Activated CD4-positive, alpha-beta memory T cell treated with anti-CD3 and anti-CD28 coated beads, Interleukin-2, amount 10 ng/mL, durations not matched to agents 7 days and 5 days (primary cell): Measurements from ENCODE around the gene ARL4D. TPM values are rescaled to one million over a fixed set of nuclear protein-coding genes. Genes with fewer than 3 reads are reported as not detected.
"Not testable (repeated sequence)": the region's sequence is repeated elsewhere in the genome, so short reads cannot be mapped to it uniquely, and the experiment has no call there.

ENCODE experiments used
- CTCF ChIA-PET: fragments of 350-600 bp; sonication (Branson Sonifier 250); formaldehyde crosslinking; loops from one replicate; lab custom pipeline; 2021; ENCODE audit warnings: antibody characterized with exemption, inconsistent platforms; lab: Charles Lee
- POLR2A ChIA-PET: fragments of 350-600 bp; sonication (Branson Sonifier 250); formaldehyde crosslinking; loops from one replicate; lab custom pipeline; 2021; ENCODE audit warnings: antibody characterized with exemption; lab: Charles Lee
- DNase-seq: peaks from one replicate; pipeline ENCODE4 v3.0.0-alpha.2; 2020
- H3K27ac Mint-ChIP-seq: one replicate; pipeline ENCODE4 v1.8.0; 2021; ENCODE audit warnings: mild to moderate bottlenecking, mixed read lengths
- H3K27me3 Mint-ChIP-seq: one replicate; pipeline ENCODE4 v1.8.0; 2021; ENCODE audit warnings: mixed read lengths
- H3K36me3 Mint-ChIP-seq: one replicate; pipeline ENCODE4 v1.8.0; 2021; ENCODE audit warnings: low read depth, mixed read lengths
- H3K4me1 Mint-ChIP-seq: one replicate; pipeline ENCODE4 v1.8.0; 2021; ENCODE audit warnings: mixed read lengths
- H3K4me3 Mint-ChIP-seq: one replicate; pipeline ENCODE4 v1.8.0; 2021; ENCODE audit warnings: mild to moderate bottlenecking, mixed read lengths
- H3K9me3 Mint-ChIP-seq: one replicate; pipeline ENCODE4 v1.8.0; 2021; ENCODE audit warnings: mixed read lengths
- total RNA-seq, 2 experiments: library from RNA; stranded (reverse); gene quantifications; one replicate each; pipeline ENCODE4 v1.2.3, GENCODE V29; 2021

Gene ARL4D
- total RNA-seq, 2 experiments from 2014 or later: 5.5 to 6.4 TPM

- peaks cover 2% of the 10 kb centered on the region for H3K36me3 Mint-ChIP-seq
- no peak overlapping the region for H3K27ac Mint-ChIP-seq
- CTCF ChIA-PET: interaction anchor here (1.3 to 1.6 kb wide), 2 partner anchors 8 to 99 kb away, joined by 5 to 8 read pairs; partner anchors contain the start of gene DHX8
- H3K9me3 Mint-ChIP-seq: peaks cover 5% of the 10 kb centered on the region
- no peak for DNase-seq
- no peaks in the 10 kb centered on the region for H3K27me3 Mint-ChIP-seq
- H3K4me3 Mint-ChIP-seq: no peak overlapping the region
- POLR2A ChIA-PET: interaction anchor here (1.1 to 20.5 kb wide), 3 partner anchors 13 to 99 kb away, joined by 3 to 903 read pairs (median 76); partner anchors contain the start of genes ARL4D and DHX8
- H3K4me1 Mint-ChIP-seq: peaks cover 17% of the 10 kb centered on the region
Measured at GRCh38 chr17:43385046-43385831, 13.6 kb upstream of the ARL4D start.

- ChIA-PET CTCF (interaction anchor here (0.8 to 2.8 kb wide), 10 partner anchors 10 to 131 kb away, joined by 3 to 58 read pairs (median 4); partner anchors contain the start of genes ARL4D and DHX8), POLR2A (interaction anchor here (0.5 to 20.5 kb wide), 20 partner anchors 9 to 1382 kb away, joined by 3 to 903 read pairs (median 4); partner anchors contain the start of genes ARL4D, DHX8, ETV4 and TMEM106A)
- H3K36me3 Mint-ChIP-seq: no peaks in the 10 kb centered on the region
- H3K9me3 Mint-ChIP-seq: no peaks in the 10 kb centered on the region
- peak overlapping the region; percentile 85 for H3K4me3 Mint-ChIP-seq
- peaks cover 18% of the 10 kb centered on the region for H3K4me1 Mint-ChIP-seq
- DNase-seq: peak; percentile 93
- H3K27ac Mint-ChIP-seq: peak overlapping the region; percentile 98
- no peaks in the 10 kb centered on the region for H3K27me3 Mint-ChIP-seq
Measured at GRCh38 chr17:43388359-43389045, 10.3 kb upstream of the ARL4D start.

DNA sequence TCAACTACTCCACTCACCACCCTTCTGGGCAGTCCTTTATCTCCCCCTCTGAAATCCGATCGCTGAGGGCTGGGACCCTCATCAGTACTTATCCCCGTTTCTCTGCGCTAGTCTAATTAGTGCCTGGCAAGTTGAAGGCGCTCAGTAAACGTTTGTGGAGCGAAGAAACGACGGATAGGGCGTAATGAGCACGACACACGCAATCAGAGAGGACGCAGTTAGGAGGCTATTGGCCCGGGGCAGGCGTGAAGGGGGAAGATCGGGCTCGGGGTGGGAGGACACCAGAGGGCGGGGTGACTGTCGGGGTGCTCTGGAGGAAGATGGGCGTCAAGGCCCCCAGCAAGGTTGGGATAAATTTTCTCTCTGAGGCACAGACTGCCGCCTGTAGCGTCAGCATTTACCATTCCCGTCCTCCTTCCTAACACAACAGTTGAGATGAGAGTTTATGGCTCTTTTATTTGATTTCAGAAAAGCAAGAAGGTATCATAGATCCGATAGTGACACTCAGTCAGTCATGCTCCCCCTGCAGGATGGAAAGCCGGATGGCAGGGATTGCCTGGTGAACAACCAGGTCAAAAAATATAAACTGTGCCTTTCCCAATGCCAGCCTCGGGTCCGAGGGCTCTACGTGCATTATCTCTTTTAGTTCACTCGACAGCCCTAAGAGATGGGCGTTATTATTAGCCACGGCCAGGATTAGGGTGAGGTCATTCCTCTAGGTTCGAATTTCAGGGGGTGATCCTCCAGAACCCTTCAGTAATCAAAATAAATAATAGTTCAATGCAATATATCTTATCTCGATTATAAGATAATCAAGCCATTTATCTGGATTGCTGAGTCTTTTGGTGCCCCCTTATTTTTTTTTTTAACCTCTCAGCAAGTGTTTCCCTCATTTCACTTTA lies 9.5 kb upstream of the ARL4D start:
- Mint-ChIP-seq H3K27ac (peak overlapping the region; percentile 98), H3K4me1 (peaks cover 25% of the 10 kb centered on the region), H3K36me3 (no peaks in the 10 kb centered on the region), H3K27me3 (no peaks in the 10 kb centered on the region), H3K9me3 (no peaks in the 10 kb centered on the region), H3K4me3 (peak overlapping the region; percentile 85)
- CTCF ChIA-PET: interaction anchor here (1.0 to 2.8 kb wide), 8 partner anchors 9 to 131 kb away, joined by 3 to 58 read pairs (median 8); partner anchors contain the start of genes ARL4D and DHX8
- POLR2A ChIA-PET: interaction anchor here (0.8 to 20.5 kb wide), 12 partner anchors 8 to 267 kb away, joined by 3 to 903 read pairs (median 11); partner anchors contain the start of genes ARL4D, DHX8 and TMEM106A
- DNase-seq: peak; percentile 87

DNA sequence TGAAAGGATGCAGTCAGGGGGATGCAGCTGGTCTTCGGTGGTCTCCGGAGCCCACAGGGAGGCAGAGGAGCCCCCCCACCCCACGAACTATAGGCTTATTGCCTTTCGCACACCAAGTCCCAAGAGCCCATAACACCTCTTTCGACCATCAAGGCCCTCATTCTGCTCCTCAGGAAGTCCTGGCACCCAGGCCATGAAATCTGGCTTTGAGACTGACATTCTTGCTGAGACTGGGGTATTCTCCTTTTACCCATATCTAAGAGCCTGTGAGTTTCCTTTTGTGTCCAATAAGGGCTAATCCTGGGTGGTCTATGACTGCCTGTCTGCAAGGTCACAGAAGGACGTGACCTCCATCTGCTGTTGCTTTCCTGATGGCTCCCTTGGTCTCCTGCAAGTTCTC lies 6.4 kb upstream of the ARL4D start:
- CTCF ChIA-PET: interaction anchor here (0.6 to 11.0 kb wide), 6 partner anchors 24 to 90 kb away, joined by 3 to 239 read pairs (median 6); partner anchors contain the start of gene DHX8
- POLR2A ChIA-PET: interaction anchor here (1.1 to 20.5 kb wide), 3 partner anchors 11 to 91 kb away, joined by 4 to 903 read pairs (median 115); partner anchors contain the start of gene DHX8
- Mint-ChIP-seq H3K4me3 (no peak overlapping the region), H3K27me3 (no peaks in the 10 kb centered on the region), H3K27ac (no peak overlapping the region), H3K4me1 (peaks cover 42% of the 10 kb centered on the region), H3K9me3 (no peaks in the 10 kb centered on the region), H3K36me3 (no peaks in the 10 kb centered on the region)
- no peak for DNase-seq

GRCh38 chr17:43393944-43394482 lies 4.8 kb upstream of the ARL4D start:
- no peaks in the 10 kb centered on the region for H3K36me3 Mint-ChIP-seq
- no peaks in the 10 kb centered on the region for H3K9me3 Mint-ChIP-seq
- peak overlapping the region; percentile 47 for H3K27ac Mint-ChIP-seq
- peaks cover 50% of the 10 kb centered on the region for H3K4me1 Mint-ChIP-seq
- peak; percentile 91 for DNase-seq
- ChIA-PET POLR2A (interaction anchor here (1.1 to 20.5 kb wide), 5 partner anchors 10 to 89 kb away, joined by 3 to 903 read pairs (median 5); partner anchors contain the start of gene DHX8), CTCF (interaction anchor here (0.6 to 11.0 kb wide), 25 partner anchors 9 to 601 kb away, joined by 3 to 239 read pairs (median 4); partner anchors contain the start of gene DHX8)
- H3K4me3 Mint-ChIP-seq: no peak overlapping the region
- no peaks in the 10 kb centered on the region for H3K27me3 Mint-ChIP-seq

DNA sequence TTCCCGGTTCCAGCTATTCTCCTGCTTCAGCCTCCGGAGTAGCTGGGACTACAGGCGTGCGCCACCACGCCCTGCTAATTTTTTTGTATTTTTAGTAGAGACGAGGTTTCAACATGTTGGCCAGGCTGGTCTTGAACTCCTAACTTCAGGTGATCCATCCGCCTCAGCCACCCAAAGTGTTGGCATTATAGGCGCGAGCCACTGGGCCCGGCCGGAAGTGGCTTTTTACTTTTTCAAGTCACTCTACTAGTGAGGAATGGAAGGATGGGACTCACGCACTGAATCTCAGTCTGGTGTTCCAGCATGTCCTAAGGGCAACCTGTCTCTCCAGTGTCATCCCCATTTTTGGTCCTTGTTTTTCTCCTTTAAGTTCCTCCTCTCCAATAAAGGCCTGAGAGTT lies 4.1 kb upstream of the ARL4D start:
- not testable (repeated sequence) for H3K4me3 Mint-ChIP-seq, H3K9me3 Mint-ChIP-seq, H3K27ac Mint-ChIP-seq, H3K36me3 Mint-ChIP-seq, DNase-seq, H3K27me3 Mint-ChIP-seq
- peaks cover 49% of the 10 kb centered on the region for H3K4me1 Mint-ChIP-seq
- CTCF ChIA-PET: interaction anchor here (0.6 to 11.0 kb wide), 18 partner anchors 9 to 602 kb away, joined by 3 to 239 read pairs (median 4); partner anchors contain the start of gene DHX8
- POLR2A ChIA-PET: interaction anchor here (1.3 to 20.5 kb wide), 4 partner anchors 9 to 88 kb away, joined by 3 to 903 read pairs (median 60); partner anchors contain the start of gene DHX8

DNA sequence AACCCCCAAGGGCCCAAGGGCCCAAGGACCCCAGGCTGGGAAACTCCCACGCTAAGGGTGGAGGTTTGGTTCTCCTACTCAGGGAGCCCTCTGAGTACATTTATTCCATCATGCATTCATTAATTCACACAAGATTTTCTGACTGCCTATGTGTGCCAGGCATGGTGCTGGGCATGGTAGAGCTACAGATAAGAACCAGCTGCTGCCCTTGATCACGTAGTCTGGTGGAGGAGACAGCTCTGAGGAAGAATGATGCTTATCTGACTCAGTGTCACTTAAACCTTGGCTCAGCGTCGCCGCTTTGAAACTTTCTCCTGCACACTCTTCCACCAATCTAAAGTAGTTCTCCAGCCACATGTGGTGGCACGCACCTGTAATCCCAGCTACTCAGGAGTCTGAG lies 3.6 kb upstream of the ARL4D start:
- Mint-ChIP-seq H3K4me1 (peaks cover 48% of the 10 kb centered on the region), H3K36me3 (no peaks in the 10 kb centered on the region), H3K27ac (peak overlapping the region; percentile 31), H3K27me3 (no peaks in the 10 kb centered on the region), H3K9me3 (no peaks in the 10 kb centered on the region), H3K4me3 (no peak overlapping the region)
- POLR2A ChIA-PET: interaction anchor here (8.4 to 20.5 kb wide), 2 partner anchors 31 to 88 kb away, joined by 115 to 903 read pairs; partner anchors contain the start of gene DHX8
- CTCF ChIA-PET: interaction anchor here (0.6 to 11.0 kb wide), 6 partner anchors 14 to 87 kb away, joined by 3 to 239 read pairs (median 5); partner anchors contain the start of gene DHX8
- no peak for DNase-seq

GRCh38 chr17:43396491-43397060 lies 2.2 kb upstream of the ARL4D start:
- Mint-ChIP-seq H3K27ac (peak overlapping the region; percentile 68), H3K4me1 (peaks cover 58% of the 10 kb centered on the region), H3K9me3 (no peaks in the 10 kb centered on the region), H3K36me3 (no peaks in the 10 kb centered on the region), H3K4me3 (no peak overlapping the region), H3K27me3 (no peaks in the 10 kb centered on the region)
- POLR2A ChIA-PET: interaction anchor here (0.7 to 20.5 kb wide), 7 partner anchors 9 to 150 kb away, joined by 3 to 903 read pairs (median 5); partner anchors contain the start of genes DHX8 and ETV4
- CTCF ChIA-PET: interaction anchor here (11.0 kb wide), 1 partner anchor 86 kb away, joined by 239 read pairs; the partner anchor contains the start of gene DHX8
- DNase-seq: no peak

DNA sequence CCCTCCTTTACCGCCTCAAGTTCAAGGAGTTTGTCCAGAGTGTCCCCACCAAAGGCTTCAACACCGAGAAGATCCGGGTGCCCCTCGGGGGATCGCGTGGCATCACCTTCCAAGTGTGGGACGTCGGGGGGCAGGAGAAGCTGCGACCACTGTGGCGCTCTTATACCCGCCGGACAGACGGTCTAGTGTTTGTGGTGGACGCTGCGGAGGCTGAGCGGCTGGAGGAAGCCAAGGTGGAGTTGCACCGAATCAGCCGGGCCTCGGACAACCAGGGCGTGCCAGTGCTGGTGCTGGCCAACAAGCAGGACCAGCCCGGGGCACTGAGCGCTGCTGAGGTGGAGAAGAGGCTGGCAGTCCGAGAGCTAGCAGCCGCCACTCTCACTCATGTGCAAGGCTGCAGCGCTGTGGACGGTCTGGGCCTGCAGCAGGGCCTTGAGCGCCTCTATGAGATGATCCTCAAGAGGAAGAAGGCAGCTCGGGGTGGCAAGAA lies 1.1 kb downstream of the ARL4D start:
- POLR2A ChIA-PET: interaction anchor here (4.2 to 20.5 kb wide), 2 partner anchors 12 to 35 kb away, joined by 43 to 903 read pairs; no protein-coding TSS in a partner anchor
- Mint-ChIP-seq H3K9me3 (no peaks in the 10 kb centered on the region), H3K4me1 (peaks cover 47% of the 10 kb centered on the region), H3K36me3 (no peaks in the 10 kb centered on the region), H3K27ac (no peak overlapping the region), H3K4me3 (peak overlapping the region; percentile 88), H3K27me3 (no peaks in the 10 kb centered on the region)
- no peak for DNase-seq
- CTCF ChIA-PET: interaction anchor here (2.3 to 11.0 kb wide), 2 partner anchors 12 to 83 kb away, joined by 12 to 239 read pairs; partner anchors contain the start of gene DHX8

DNA sequence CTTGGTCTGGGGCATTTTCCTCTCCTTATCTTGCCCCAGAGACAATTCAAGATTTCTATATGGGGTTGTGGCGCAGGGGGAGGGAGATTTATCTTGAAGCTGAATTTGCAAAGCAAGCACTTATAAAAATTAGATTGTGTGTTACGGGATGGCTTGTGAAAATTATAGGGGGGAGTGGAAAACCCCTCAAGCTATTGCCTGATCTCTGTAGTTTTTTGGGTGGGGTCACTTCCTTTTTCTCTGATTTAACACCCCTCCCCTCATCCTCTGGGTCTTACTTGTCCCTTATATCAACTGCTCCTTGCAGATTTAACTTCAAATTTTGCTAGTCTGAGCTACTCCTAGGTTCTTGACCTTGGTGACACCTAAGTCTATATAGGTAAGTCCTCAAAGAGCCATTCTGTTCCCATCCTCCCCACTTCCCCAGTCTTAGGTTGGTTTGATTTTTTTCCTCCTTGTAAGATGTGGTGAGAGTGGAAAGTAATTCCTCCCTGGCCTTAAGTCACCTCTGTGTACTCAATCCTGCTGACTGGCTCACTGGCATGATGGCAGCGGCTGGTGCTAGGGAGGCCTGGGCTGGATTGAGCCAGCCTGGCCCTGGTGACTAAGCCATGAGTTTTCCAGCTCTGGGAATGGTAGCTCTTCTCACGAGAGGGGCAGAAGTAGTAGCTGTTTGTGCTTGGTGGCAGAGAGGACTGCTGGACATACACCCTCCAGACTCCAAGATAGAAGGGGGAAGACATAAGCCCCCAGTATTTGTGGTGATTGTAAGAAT lies 2.3 kb downstream of the ARL4D start:
- ChIA-PET POLR2A (interaction anchor here (0.8 to 20.5 kb wide), 3 partner anchors 13 to 83 kb away, joined by 3 to 903 read pairs (median 9); partner anchors contain the start of gene DHX8), CTCF (interaction anchor here (0.6 to 11.0 kb wide), 4 partner anchors 11 to 825 kb away, joined by 3 to 239 read pairs (median 3); partner anchors contain the start of gene DHX8)
- H3K9me3 Mint-ChIP-seq: no peaks in the 10 kb centered on the region
- peaks cover 38% of the 10 kb centered on the region for H3K4me1 Mint-ChIP-seq
- no peaks in the 10 kb centered on the region for H3K27me3 Mint-ChIP-seq
- no peak overlapping the region for H3K27ac Mint-ChIP-seq
- DNase-seq: no peak
- no peaks in the 10 kb centered on the region for H3K36me3 Mint-ChIP-seq
- H3K4me3 Mint-ChIP-seq: no peak overlapping the region
